WTC11 (cell line): ENCODE results near the gene ARID4B. TPM values are rescaled to one million over a fixed set of nuclear protein-coding genes. Genes with fewer than 3 reads are reported as not detected.

ENCODE experiments used
- ATAC-seq: fragments of 200-7000 bp; cut with Tn5 transposase; 2 replicates; pipeline ENCODE4 v1.10.0; 2021; ENCODE audit warnings: mild to moderate bottlenecking, moderate library complexity
- CTCF ChIA-PET: fragments of 300-600 bp; sonication (Branson Sonifier 250); formaldehyde crosslinking; loops from one replicate; lab custom pipeline; 2021; ENCODE audit warnings: antibody characterized with exemption; lab: Charles Lee
- POLR2A ChIA-PET: fragments of 350-600 bp; sonication (Branson Sonifier 250); formaldehyde crosslinking; loops from one replicate; lab custom pipeline; 2021; ENCODE audit warnings: antibody characterized with exemption; lab: Charles Lee
- DNase-seq: peaks from one replicate; pipeline ENCODE4 v3.0.0; 2021; ENCODE audit warnings: low spot score
- H3K27ac Mint-ChIP-seq: 2 replicates; pipeline ENCODE4 v1.8.0; 2021; ENCODE audit warnings: mixed read lengths
- H3K27me3 Mint-ChIP-seq: 2 replicates; pipeline ENCODE4 v1.8.0; 2021; ENCODE audit warnings: low read depth, mild to moderate bottlenecking, moderate library complexity, mixed read lengths
- H3K36me3 Mint-ChIP-seq: 2 replicates; pipeline ENCODE4 v1.8.0; 2021; ENCODE audit warnings: mixed read lengths
- H3K4me1 Mint-ChIP-seq: 2 replicates; pipeline ENCODE4 v1.8.0; 2022; ENCODE audit warnings: mixed read lengths
- H3K4me3 Mint-ChIP-seq: 2 replicates; pipeline ENCODE4 v1.8.0; 2021; ENCODE audit warnings: mild to moderate bottlenecking, moderate library complexity, mixed read lengths
- H3K9me3 Mint-ChIP-seq: 2 replicates; pipeline ENCODE4 v1.8.0; 2021; ENCODE audit warnings: mixed read lengths
- ATF2 ChIP-seq: sonication (generic); formaldehyde crosslinking; IDR thresholded peaks from 2 replicates; pipeline ENCODE4 v1.8.1; 2022; ENCODE audit warnings: low read depth, missing genetic modification reagents, borderline replicate concordance
- CREM ChIP-seq: sonication (generic); formaldehyde crosslinking; IDR thresholded peaks from 2 replicates; pipeline ENCODE4 v1.8.1; 2022; ENCODE audit warnings: mild to moderate bottlenecking, missing genetic modification reagents, moderate library complexity
- CTCF ChIP-seq: fragments of 200-600 bp; IDR thresholded peaks from 2 replicates; pipeline ENCODE4 v1.8.0; 2022; ENCODE audit warnings: antibody characterized with exemption
- FOXP1 ChIP-seq: sonication (generic); formaldehyde crosslinking; IDR thresholded peaks from 2 replicates; pipeline ENCODE4 v1.8.0; 2022; ENCODE audit warnings: missing genetic modification reagents, mild to moderate bottlenecking, moderate library complexity, borderline replicate concordance
- KAT7 ChIP-seq: sonication (generic); formaldehyde crosslinking; IDR thresholded peaks from 2 replicates; pipeline ENCODE4 v1.8.1; 2023; ENCODE audit warnings: missing genetic modification reagents, mild to moderate bottlenecking, borderline replicate concordance
- NR3C1 ChIP-seq: sonication (generic); formaldehyde crosslinking; conservative IDR thresholded peaks from 2 replicates; pipeline ENCODE4 v1.8.1; 2023; ENCODE audit warnings: low read depth, mild to moderate bottlenecking, missing genetic modification reagents
- PRDM15 ChIP-seq: sonication (generic); formaldehyde crosslinking; IDR thresholded peaks from 2 replicates; pipeline ENCODE4 v1.8.0; 2022; ENCODE audit warnings: missing genetic modification reagents
- SMAD4 ChIP-seq: sonication (generic); formaldehyde crosslinking; IDR thresholded peaks from 2 replicates; pipeline ENCODE4 v1.8.0; 2022; ENCODE audit warnings: mild to moderate bottlenecking, missing genetic modification reagents
- SP1 ChIP-seq: sonication (generic); formaldehyde crosslinking; conservative IDR thresholded peaks from 2 replicates; pipeline ENCODE4 v1.8.1; 2022; ENCODE audit warnings: missing genetic modification reagents
- ZBTB43 ChIP-seq: sonication (generic); formaldehyde crosslinking; IDR thresholded peaks from 2 replicates; pipeline ENCODE4 v1.8.1; 2023; ENCODE audit warnings: mild to moderate bottlenecking, missing genetic modification reagents
- ZNF317 ChIP-seq: sonication (generic); formaldehyde crosslinking; IDR thresholded peaks from 2 replicates; pipeline ENCODE4 v1.8.1; 2023; ENCODE audit warnings: low read depth, mild to moderate bottlenecking, moderate library complexity, missing genetic modification reagents, borderline replicate concordance
- ZSCAN18 ChIP-seq: fragments of 250-450 bp; sonication (Bioruptor Pico); IDR thresholded peaks from 2 replicates; pipeline ENCODE4 v2.1.2; 2022; ENCODE audit warnings: mild to moderate bottlenecking, moderate library complexity
- total RNA-seq: library from RNA; stranded (reverse); gene quantifications from 3 replicates; pipeline ENCODE4 v1.2.3, GENCODE V29; 2021

The ARID4B gene
- total RNA-seq, 1 experiment from 2014 or later: 35.7 TPM

- peak; percentile 40 for DNase-seq
- TF ChIP-seq ZSCAN18 (CRISPR knock-in tag): no peak
- 0 out of 2 replicates have a peak, but pooled peaks have one; percentile 19 for TF ChIP-seq SP1 (CRISPR knock-in tag)
- no peak for TF ChIP-seq ZNF317 (CRISPR knock-in tag)
- 0 out of 2 replicates have a peak, but pooled peaks have one; percentile 16 for TF ChIP-seq CREM
- Mint-ChIP-seq H3K4me1 (peaks cover 30% of the 10 kb centered on the region), H3K36me3 (peaks cover 33% of the 10 kb centered on the region), H3K27ac (peak overlapping the region; percentile 95), H3K27me3 (no peaks in the 10 kb centered on the region), H3K9me3 (no peaks in the 10 kb centered on the region), H3K4me3 (peak overlapping the region; percentile 98)
- ChIA-PET POLR2A (interaction anchor here (1.0 kb wide), 1 partner anchor 41 kb away, joined by 3 read pairs; no protein-coding TSS in a partner anchor), CTCF (no interaction called here)
- ATAC-seq: no peak
Measured at GRCh38 chr1:235326719-235327558, 1.0 kb downstream of the ARID4B start.

- POLR2A ChIA-PET: no interaction called here
- CTCF ChIA-PET: no interaction called here
- Mint-ChIP-seq H3K36me3 (peaks cover 28% of the 10 kb centered on the region), H3K27ac (peak overlapping the region; percentile 86), H3K9me3 (no peaks in the 10 kb centered on the region), H3K4me3 (peak overlapping the region; percentile 98), H3K27me3 (no peaks in the 10 kb centered on the region), H3K4me1 (peaks cover 33% of the 10 kb centered on the region)
- TF ChIP-seq NR3C1 (no peak), ZSCAN18 (CRISPR knock-in tag) (no peak), PRDM15 (no peak), KAT7 (CRISPR knock-in tag) (no peak), CTCF (no peak), ZBTB43 (CRISPR knock-in tag) (no peak), SMAD4 (CRISPR knock-in tag) (no peak), FOXP1 (CRISPR knock-in tag) (no peak), CREM (no peak), ATF2 (CRISPR knock-in tag) (no peak)
- no peak for ATAC-seq
- no peak for DNase-seq
Measured at GRCh38 chr1:235325854-235326253, 2.1 kb downstream of the ARID4B start.
